Heart left ventricle (tissue), 16 donors: ENCODE data around the gene MYD88. TPM values are rescaled to one million over a fixed set of nuclear protein-coding genes. Genes with fewer than 3 reads are reported as not detected.

Experiments used
- ATAC-seq, 4 donors: fragments of 200-7000 bp; cut with Tn5 transposase; one replicate each; pipeline ENCODE4 v1.9.1; 2020 to 2022; ENCODE audit warnings: moderate library complexity in 4 of 4, mild to moderate bottlenecking in 3 of 4, moderate number of reproducible peaks in 1 of 4
- DNase-seq, 5 donors: peaks; one replicate each; pipeline ENCODE4 v3.0.0-alpha.2; 2020
- H3K27ac ChIP-seq, 12 donors: fragments of 200-600 bp; sonication (generic) in 4 of 12; one replicate each; pipeline versions ENCODE4 v1.5.0 to v1.8.0; 2016 to 2022; ENCODE audit warnings: mild to moderate bottlenecking in 2 of 12
- H3K27me3 ChIP-seq, 9 donors: fragments of 200-600 bp; sonication (generic) in 2 of 9; one replicate each; pipeline versions ENCODE4 v1.5.1 to v1.8.0; 2016 to 2022; ENCODE audit warnings: mild to moderate bottlenecking in 3 of 9
- H3K36me3 ChIP-seq, 9 donors: fragments of 200-600 bp; sonication (generic) in 2 of 9; one replicate each; pipeline versions ENCODE4 v1.5.0 to v1.8.0; 2018 to 2022; ENCODE audit warnings: mild to moderate bottlenecking in 2 of 9
- H3K4me1 ChIP-seq, 12 donors: fragments of 200-600 bp; sonication (generic) in 4 of 12; one replicate each; pipeline versions ENCODE4 v1.5.0 to v1.8.0; 2016 to 2022; ENCODE audit warnings: mild to moderate bottlenecking in 3 of 12
- H3K4me3 ChIP-seq, 12 donors: fragments of 200-600 bp; sonication (generic) in 4 of 12; one replicate each; pipeline versions ENCODE4 v1.5.0 to v1.8.0; 2017 to 2022; ENCODE audit warnings: mild to moderate bottlenecking in 9 of 12, moderate library complexity in 4 of 12
- H3K9me3 ChIP-seq, 12 donors: fragments of 200-600 bp; sonication (generic) in 4 of 12; one replicate each; pipeline versions ENCODE4 v1.5.0 to v1.8.0; 2016 to 2022; ENCODE audit warnings: mild to moderate bottlenecking in 1 of 12
- CTCF ChIP-seq, 12 donors: fragments of 200-600 bp; sonication (generic) in 4 of 12; IDR thresholded peaks; one replicate each; pipeline versions ENCODE4 v1.5.0 to v1.8.0; 2018 to 2022; ENCODE audit warnings: antibody characterized with exemption in 12 of 12, mild to moderate bottlenecking in 5 of 12
- POLR2A ChIP-seq, 2 donors: fragments of 450-650 bp; IDR thresholded peaks; one replicate each; pipeline ENCODE4 v1.6.1; 2017; ENCODE audit warnings: antibody characterized with exemption in 2 of 2, mild to moderate bottlenecking in 2 of 2, moderate library complexity in 2 of 2
- WGBS, 4 donors: extraction: QIAGEN DNeasy Blood & Tissue Kit in 2 of 4; methylation state at CpG; one replicate each; pipeline versions ENCODE4 v1.1.5 to v1.1.7; 2013 to 2018; 5-methylcytosine and 5-hydroxymethylcytosine counted together
- intact Hi-C, 10 donors: fragments of 100-400 bp; cut with DNase I; formaldehyde crosslinking; loops; one replicate each; pipeline versions ENCODE4 v1.11.1 to v1.14.2; 2022
- polyA plus RNA-seq, 2 donors: library from polyadenylated mRNA; stranded (reverse); fragments of 200-250 nt; gene quantifications; one replicate each; pipeline ENCODE4 v1.2.3, GENCODE V29; 2013
- total RNA-seq, 9 donors: library from RNA; depleted of rRNA in 2 of 9; stranded (reverse); fragments of >200 nt in 2 of 9; fragmentation: NEBNext Ultra II Directional in 3 of 9; extraction: Animal tissue kit (Norgen Biotek cat#: 25700) in 3 of 9; gene quantifications; one replicate each; pipeline versions ENCODE4 v1.1.0 to v1.2.4, GENCODE V29; 2016 to 2023
- donor health status: ischemic (EF 13 %, LVEDD 7.1; RV severe dilation, severe dysfunction).
- donor health status: healthy with polysubstance abuse.
- donor health status: DM: no; HTN: yes; CAD: no.
- donor health status: DM: no; HTN: no; CAD: no.
- donor health status: ischemic (EF 25% LVEDD 6.9; RV normal size, moderate dysfunction).
- donor health status: ischemic (EF 25% LVEDD 5.7; RV mildly dilated, moderate dysfunction).
- donor health status: healthy.
- donor health status: DM: yes; HTN: yes; CAD: no.
- donor health status: ischemic (EF 35%, LVEDD 5.7; RV mildly dilated, moderate dysfunction).
- donor health status: nonischemic (EF 11% LVEDD 7.7; RV severe dilation, severe dysfunction).
- donor health status: DM: yes; HTN: yes; CAD: no.
- donor health status: PGD.
- donor health status: ischemic (EF 29% LVEDD 5.4; RV normal size, mild dysfunction).
- donor health status: nonischemic (EF 23%, LVEDD 6.1; RV moderate dilation, normal function).

The MYD88 gene
- total and polyA plus RNA-seq, 11 donors: 3.7 to 47.2 (median 8.2) TPM

GRCh38 chr3:38121832-38122461, 16.5 kb upstream of the MYD88 start:
- peak in 2 of 5 donors; percentile 12 to 43 for DNase-seq
- peaks cover 0 to 78% (median 74%) of the 10 kb centered on the region in 9 donors for H3K36me3 ChIP-seq

DNA sequence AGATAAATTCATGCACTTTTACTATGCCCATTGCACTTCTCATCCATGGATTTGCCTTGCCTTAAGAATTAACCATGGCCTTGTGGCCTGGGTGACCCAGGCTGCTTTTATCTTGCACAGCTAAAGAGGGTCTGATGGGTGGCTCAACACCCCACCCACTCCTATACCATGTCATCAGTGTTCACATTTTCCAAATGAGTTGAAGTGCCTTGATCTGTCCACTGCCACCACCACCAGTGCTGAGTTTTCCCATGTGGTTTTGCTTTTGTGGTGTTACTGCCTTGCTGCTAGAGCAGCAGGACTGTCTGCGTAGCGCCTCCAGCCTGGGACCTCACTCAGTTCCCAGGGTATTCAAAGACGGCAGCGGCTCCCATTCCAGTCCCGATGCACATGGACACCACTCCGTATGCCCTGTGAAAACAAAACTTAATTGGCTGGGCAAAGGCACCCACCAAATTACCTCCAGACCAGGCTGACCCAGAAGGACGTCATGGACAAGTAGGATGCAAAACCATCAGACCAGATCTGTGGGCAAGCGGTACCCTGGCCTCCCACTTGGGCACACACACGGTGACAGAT, 15.7 kb upstream of the MYD88 start:
- H3K4me3 ChIP-seq: no peak overlapping the region
- peaks cover 3 to 86% (median 83%) of the 10 kb centered on the region in 9 donors for H3K36me3 ChIP-seq
- peaks cover 0 to 3% (median 0%) of the 10 kb centered on the region in 12 donors for H3K4me1 ChIP-seq
- DNase-seq (peak in 1 of 5 donors; percentile 11), ATAC-seq (no peak)
- no peak for TF ChIP-seq CTCF (IDR thresholded peaks at IDR 0.05)
- TF ChIP-seq POLR2A (IDR thresholded peaks at IDR 0.05): no peak
- H3K27ac ChIP-seq: no peak overlapping the region
- H3K9me3 ChIP-seq: no peaks in the 10 kb centered on the region
- 88 to 93% (median 91%) methylated on average over 9 of the region's 9 CpGs for WGBS, 4 donors
- intact Hi-C loops: loop anchor here in 2 of 10 donors (10.0 kb wide), 3 partner anchors 112 to 362 kb away; no protein-coding TSS in a partner anchor
- no peaks in the 10 kb centered on the region for H3K27me3 ChIP-seq

More at GRCh38 chr3:38121832-38122461, 16.5 kb upstream of the MYD88 start:
- TF ChIP-seq POLR2A (IDR thresholded peaks at IDR 0.05) (no peak), CTCF (IDR thresholded peaks at IDR 0.05) (no peak)
- H3K27ac ChIP-seq: no peak overlapping the region
- no peaks in the 10 kb centered on the region for H3K27me3 ChIP-seq
- WGBS, 4 donors: 86 to 94% (median 91%) methylated on average over 11 to 13 of the region's 13 CpGs
- no peak overlapping the region for H3K4me3 ChIP-seq
- H3K4me1 ChIP-seq: peaks cover 0 to 11% (median 0%) of the 10 kb centered on the region in 12 donors
- no peak for ATAC-seq
- intact Hi-C loops: loop anchor here in 2 of 10 donors (10.0 kb wide), 3 partner anchors 113 to 363 kb away; no protein-coding TSS in a partner anchor
- no peaks in the 10 kb centered on the region for H3K9me3 ChIP-seq

DNA sequence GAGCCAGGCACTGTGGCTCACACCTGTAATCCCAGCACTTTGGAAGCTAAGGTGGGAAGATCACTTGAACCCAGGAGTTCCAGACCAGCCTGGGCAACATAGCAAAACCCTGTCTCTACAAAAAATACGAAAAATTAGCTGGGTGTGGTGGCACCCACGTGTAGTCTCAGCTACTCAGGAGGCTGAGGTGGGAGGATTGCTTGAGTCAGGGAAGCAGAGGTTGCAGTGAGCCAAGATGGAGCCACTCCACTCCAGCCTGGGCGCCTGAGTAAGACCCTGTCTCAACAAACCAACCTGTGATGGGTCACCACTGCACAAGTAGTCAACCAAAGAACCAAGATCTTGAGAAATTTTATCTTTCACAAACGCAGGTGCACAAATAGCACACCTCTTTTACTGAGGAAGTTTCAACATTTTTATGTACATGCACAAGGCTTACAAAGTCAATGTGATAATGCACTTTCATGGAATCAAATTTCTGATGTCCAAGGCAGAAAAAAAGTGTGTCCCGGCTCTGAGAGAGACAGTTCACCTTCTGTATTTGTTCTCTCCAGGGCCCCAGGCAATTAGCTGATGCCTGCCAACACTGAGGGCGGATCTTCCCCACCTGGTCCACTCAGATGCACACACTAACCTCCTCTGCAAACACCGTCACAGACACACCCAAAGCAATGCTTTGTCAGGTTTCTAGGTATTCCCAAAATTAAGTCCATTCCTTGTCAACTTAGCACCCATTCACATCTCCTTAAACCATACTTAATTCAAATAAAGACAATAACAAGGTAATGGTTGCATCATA, 13.9 kb upstream of the MYD88 start:
- H3K4me1 ChIP-seq: peaks cover 0 to 18% (median 9%) of the 10 kb centered on the region in 12 donors
- ATAC-seq: no peak
- no peak for TF ChIP-seq CTCF (IDR thresholded peaks at IDR 0.05)
- TF ChIP-seq POLR2A (IDR thresholded peaks at IDR 0.05): no peak
- intact Hi-C loops: loop anchor here in 2 of 10 donors (10.0 kb wide), 3 partner anchors 110 to 360 kb away; no protein-coding TSS in a partner anchor
- no peak overlapping the region for H3K27ac ChIP-seq
- WGBS, 4 donors: 80 to 87% (median 81%) methylated on average over 7 of the region's 7 CpGs
- H3K9me3 ChIP-seq: no peaks in the 10 kb centered on the region
- H3K36me3 ChIP-seq: peaks cover 3 to 100% (median 97%) of the 10 kb centered on the region in 9 donors
- no peaks in the 10 kb centered on the region for H3K27me3 ChIP-seq
- no peak overlapping the region for H3K4me3 ChIP-seq
- peak in 1 of 5 donors; percentile 9 for DNase-seq
